GM19395 (cell line): ENCODE data around the gene SON.
"Not testable (repeated sequence)": the region's sequence is repeated elsewhere in the genome, so short reads cannot be mapped to it uniquely, and the experiment has no call there.

Source experiments
- ATAC-seq: cut with Tn5 transposase; IDR thresholded peaks from one replicate; pipeline ENCODE4 v1.9.1; 2021; ENCODE audit warnings: mild to moderate bottlenecking, moderate library complexity; ENCODE audit not compliant: unreplicated experiment

The SON gene

GRCh38 chr21:33542640-33543504 is at the start of gene SON:
SON (plus strand) TSS chr21:33543038; CDS start chr21:33543093, 55 bp downstream.
- peak; percentile 95 for ATAC-seq

GRCh38 chr21:33493756-33494155 is 49.1 kb upstream of the SON start:
- ATAC-seq: no peak

- no peak for ATAC-seq
These were observed 47.1 kb upstream of the SON start for GRCh38 chr21:33495743-33496142.

GRCh38 chr21:33496345-33496744 is 46.5 kb upstream of the SON start:
- no peak for ATAC-seq

- no peak for ATAC-seq
These were observed 37.0 kb upstream of the SON start for GRCh38 chr21:33505833-33506232.

- not testable (repeated sequence) for ATAC-seq
These were observed 35.8 kb upstream of the SON start for GRCh38 chr21:33507003-33507402.

- no peak for ATAC-seq
These were observed 32.0 kb upstream of the SON start for GRCh38 chr21:33510826-33511225.

- ATAC-seq: no peak
These were observed 31.2 kb upstream of the SON start for GRCh38 chr21:33511639-33512038.

- ATAC-seq: no peak
These were observed 30.4 kb upstream of the SON start for GRCh38 chr21:33512481-33512880.

- no peak for ATAC-seq
These were observed 28.6 kb upstream of the SON start for GRCh38 chr21:33514229-33514628.

GRCh38 chr21:33518899-33519298 is 23.9 kb upstream of the SON start:
- ATAC-seq: no peak

- ATAC-seq: no peak
These were observed 20.4 kb upstream of the SON start for GRCh38 chr21:33522297-33522952.

- ATAC-seq: no peak
These were observed 19.9 kb upstream of the SON start for GRCh38 chr21:33522953-33523349.

GRCh38 chr21:33531007-33531406 is 11.8 kb upstream of the SON start:
- ATAC-seq: no peak

- ATAC-seq: no peak
These were observed 5.6 kb upstream of the SON start for GRCh38 chr21:33537212-33537611.

GRCh38 chr21:33539616-33540015 is 3.2 kb upstream of the SON start:
- no peak for ATAC-seq

GRCh38 chr21:33540711-33541104 is 2.1 kb upstream of the SON start:
- ATAC-seq: no peak

GRCh38 chr21:33541105-33541711 is 1.6 kb upstream of the SON start:
- ATAC-seq: no peak

GRCh38 chr21:33541756-33542639 is 840 bp upstream of the SON start, which contains the start of gene GART:
GART (minus strand) TSS chr21:33542117; CDS start chr21:33539315, 2,802 bp downstream.
- ATAC-seq: peak; percentile 50

GRCh38 chr21:33543505-33544129 is 779 bp downstream of the SON start:
- peak; percentile 23 for ATAC-seq
